GM21526 (cell line): ENCODE results near the gene WDR27.

Source experiments
- ATAC-seq: cut with Tn5 transposase; IDR thresholded peaks from one replicate; pipeline ENCODE4 v1.9.1; 2021; ENCODE audit warnings: moderate library complexity; ENCODE audit not compliant: unreplicated experiment, low FRiP score

WDR27 gene

GRCh38 chr6:169643521-169643920, 58.3 kb downstream of the WDR27 start:
- no peak for ATAC-seq

- ATAC-seq = no peak
Observed at GRCh38 chr6:169642455-169642854, 59.4 kb downstream of the WDR27 start.

GRCh38 chr6:169641461-169642085, 60.3 kb downstream of the WDR27 start:
- ATAC-seq = no peak

- ATAC-seq = no peak
Observed at GRCh38 chr6:169640983-169641382, 60.8 kb downstream of the WDR27 start.

GRCh38 chr6:169640351-169640852, 61.4 kb downstream of the WDR27 start:
- ATAC-seq = no peak

GRCh38 chr6:169639653-169640278, 62.1 kb downstream of the WDR27 start:
- no peak for ATAC-seq

GRCh38 chr6:169638915-169639314, 62.9 kb downstream of the WDR27 start:
- no peak for ATAC-seq

GRCh38 chr6:169638388-169638787, 63.4 kb downstream of the WDR27 start:
- no peak for ATAC-seq

- no peak for ATAC-seq
Observed at GRCh38 chr6:169635345-169635744, 66.5 kb downstream of the WDR27 start.

GRCh38 chr6:169632841-169633240, 69.0 kb downstream of the WDR27 start:
- ATAC-seq = no peak

- ATAC-seq = no peak
Observed at GRCh38 chr6:169629256-169629655, 72.6 kb downstream of the WDR27 start.

- no peak for ATAC-seq
Observed at GRCh38 chr6:169627736-169628607, 73.9 kb downstream of the WDR27 start.

- ATAC-seq = no peak
Observed at GRCh38 chr6:169626649-169627048, 75.2 kb downstream of the WDR27 start.

GRCh38 chr6:169626169-169626568, 75.7 kb downstream of the WDR27 start:
- no peak for ATAC-seq

- ATAC-seq = no peak
Observed at GRCh38 chr6:169625376-169625775, 76.5 kb downstream of the WDR27 start.

GRCh38 chr6:169624785-169625184, 77.0 kb downstream of the WDR27 start:
- ATAC-seq = no peak

GRCh38 chr6:169623975-169624374, 77.9 kb downstream of the WDR27 start:
- ATAC-seq = no peak

GRCh38 chr6:169623343-169623742, 78.5 kb downstream of the WDR27 start:
- ATAC-seq = no peak

GRCh38 chr6:169622618-169623017, 79.2 kb downstream of the WDR27 start:
- ATAC-seq = no peak

GRCh38 chr6:169621311-169621710, 80.5 kb downstream of the WDR27 start:
- ATAC-seq = no peak
